ENCODE measurements around the gene GON4L.
"Not testable (repeated sequence)": the region's sequence is repeated elsewhere in the genome, so short reads cannot be mapped to it uniquely, and the experiment has no call there.

The GON4L gene

GRCh38 chr1:155745284-155746228, 111.5 kb downstream of the GON4L start:
- DNase-seq = peak; percentile 92

GRCh38 chr1:155744711-155745283, 112.2 kb downstream of the GON4L start:
- no peak for DNase-seq

GRCh38 chr1:155741908-155742307, 115.1 kb downstream of the GON4L start:
- DNase-seq = no peak

- DNase-seq = no peak
Observed at GRCh38 chr1:155740995-155741394, 116.0 kb downstream of the GON4L start.

GRCh38 chr1:155729031-155729898, 127.7 kb downstream of the GON4L start:
- DNase-seq = peak; percentile 48

GRCh38 chr1:155725142-155725541, 131.9 kb downstream of the GON4L start:
- DNase-seq = no peak

GRCh38 chr1:155719703-155720102, 137.3 kb downstream of the GON4L start:
- no peak for DNase-seq

GRCh38 chr1:155718524-155719115, 138.4 kb downstream of the GON4L start:
- DNase-seq = not testable (repeated sequence)

- no peak for DNase-seq
Observed at GRCh38 chr1:155717041-155717440, 140.0 kb downstream of the GON4L start.

- DNase-seq = no peak
Observed at GRCh38 chr1:155715777-155716176, 141.2 kb downstream of the GON4L start.

- not testable (repeated sequence) for DNase-seq
Observed at GRCh38 chr1:155715056-155715455, 142.0 kb downstream of the GON4L start.

- no peak for DNase-seq
Observed at GRCh38 chr1:155713075-155713474, 143.9 kb downstream of the GON4L start.

GRCh38 chr1:155712636-155713035, 144.4 kb downstream of the GON4L start:
- peak; percentile 22 for DNase-seq

- DNase-seq = not testable (repeated sequence)
Observed at GRCh38 chr1:155711457-155711856, 145.6 kb downstream of the GON4L start.

GRCh38 chr1:155709391-155709790, 147.6 kb downstream of the GON4L start:
- DNase-seq = no peak

GRCh38 chr1:155706139-155706538, 150.9 kb downstream of the GON4L start:
- DNase-seq = no peak

GRCh38 chr1:155704414-155704813, 152.6 kb downstream of the GON4L start:
- DNase-seq = not testable (repeated sequence)

GRCh38 chr1:155703216-155703615, 153.8 kb downstream of the GON4L start:
- DNase-seq = no peak

GRCh38 chr1:155701675-155702074, 155.3 kb downstream of the GON4L start:
- DNase-seq = not testable (repeated sequence)

Measured in CD4-positive, alpha-beta T cell treated with Interleukin-21 for 1 hour (primary cell).